GM13976 (cell line): ENCODE data around the gene WDR26.
"Not testable (repeated sequence)": the region's sequence is repeated elsewhere in the genome, so short reads cannot be mapped to it uniquely, and the experiment has no call there.

Source experiments
- DNase-seq: peaks from one replicate; pipeline ENCODE4 v3.0.0; 2012; ENCODE audit warnings: low spot score
- CTCF ChIP-seq: IDR thresholded peaks from 2 replicates; pipeline ENCODE4 v1.5.1; 2012; ENCODE audit warnings: borderline replicate concordance, mild to moderate bottlenecking; ENCODE audit not compliant: insufficient read depth; ENCODE audit errors: extremely low read depth, missing control alignments, control extremely low read depth
- in situ Hi-C: fragments of 300-500 bp; cut with MboI; formaldehyde crosslinking; loops from one replicate; pipeline ENCODE4 v1.12.0; 2022; ENCODE audit warnings: low sequenced_read_pairs, mixed read lengths, inconsistent platforms; ENCODE audit not compliant: unreplicated experiment

The WDR26 gene

GRCh38 chr1:224431726-224432125, 2.9 kb downstream of the WDR26 start:
- no peak for TF ChIP-seq CTCF
- in situ Hi-C loops, result no loop called here
- no peak for DNase-seq

GRCh38 chr1:224430511-224431113, 4.0 kb downstream of the WDR26 start:
- peak; percentile 67 for DNase-seq

DNA sequence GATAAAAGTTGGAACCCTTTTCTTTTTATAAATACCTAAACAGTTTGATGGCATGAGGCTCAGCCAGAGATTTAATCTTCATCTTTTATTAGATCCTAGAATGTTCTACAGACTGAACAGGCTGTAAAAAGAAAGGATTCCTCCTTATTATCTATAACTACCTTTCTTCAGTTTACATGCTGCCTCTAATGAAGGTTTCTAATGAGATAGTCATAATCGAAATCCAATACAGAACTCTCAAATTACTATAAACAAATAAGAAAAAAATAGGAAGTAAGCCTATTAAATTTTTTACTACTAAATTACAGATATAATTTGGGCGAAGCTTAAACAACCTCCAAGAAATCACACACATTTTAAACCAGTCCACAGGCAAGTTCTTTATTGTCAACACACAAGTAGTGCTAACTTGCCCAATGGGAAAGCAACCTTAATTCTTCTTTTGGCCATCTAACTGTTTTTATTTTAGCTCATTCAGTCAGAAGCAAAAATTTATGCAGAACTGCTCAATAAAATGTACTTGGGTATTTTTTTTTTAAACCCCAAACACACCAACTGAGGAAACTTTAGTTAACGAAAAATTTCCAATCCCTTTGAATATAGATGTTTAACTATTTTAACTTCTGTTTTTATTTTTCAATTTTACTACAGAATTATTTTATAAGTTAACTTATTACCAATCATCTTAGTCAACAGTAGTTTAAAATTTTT, 4.8 kb downstream of the WDR26 start:
- in situ Hi-C loops, result no loop called here
- no peak for DNase-seq
- TF ChIP-seq CTCF, result no peak

More at GRCh38 chr1:224430511-224431113, 4.0 kb downstream of the WDR26 start:
- TF ChIP-seq CTCF, result no peak
- in situ Hi-C loops, result no loop called here

DNA sequence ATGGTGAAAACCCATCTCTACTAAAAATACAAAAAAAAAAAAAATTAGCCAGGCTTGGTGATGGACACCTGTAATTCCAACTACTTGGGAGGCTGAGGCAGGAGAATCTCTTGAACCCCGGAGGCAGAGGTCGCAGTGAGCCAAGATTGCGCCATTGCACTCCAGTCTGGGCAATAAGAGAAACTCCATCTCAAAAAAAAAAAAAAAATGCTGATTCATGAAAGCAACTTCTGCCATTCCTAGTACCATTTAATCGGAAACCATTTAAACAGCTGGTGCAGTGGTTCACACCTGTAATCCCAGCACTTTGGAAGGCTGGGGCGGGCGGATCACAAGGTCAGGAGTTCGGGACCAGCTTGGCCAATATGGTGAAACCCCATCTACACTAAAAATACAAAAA, 5.9 kb downstream of the WDR26 start:
- in situ Hi-C loops, DNase-seq: not testable (repeated sequence)

DNA sequence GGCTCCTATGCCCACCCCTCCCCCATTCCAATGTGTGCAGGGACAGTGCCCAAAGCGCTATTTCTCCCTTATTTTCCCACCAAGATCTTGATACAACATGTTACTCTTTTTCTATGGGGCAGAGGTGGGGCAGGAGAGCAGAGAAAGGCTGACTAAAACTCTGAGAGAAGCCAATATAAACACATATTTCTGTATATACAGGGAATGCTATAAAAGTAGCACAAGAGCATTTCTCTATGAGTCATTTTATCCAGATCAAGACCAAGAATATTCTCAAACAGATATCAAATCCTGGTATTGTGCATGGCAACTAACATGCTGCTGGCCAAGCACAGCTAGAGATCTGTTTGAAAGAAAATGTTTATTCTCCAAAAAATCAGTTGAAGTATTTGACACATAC, 7.3 kb downstream of the WDR26 start:
- no peak for TF ChIP-seq CTCF
- no peak for DNase-seq
- in situ Hi-C loops, result no loop called here

DNA sequence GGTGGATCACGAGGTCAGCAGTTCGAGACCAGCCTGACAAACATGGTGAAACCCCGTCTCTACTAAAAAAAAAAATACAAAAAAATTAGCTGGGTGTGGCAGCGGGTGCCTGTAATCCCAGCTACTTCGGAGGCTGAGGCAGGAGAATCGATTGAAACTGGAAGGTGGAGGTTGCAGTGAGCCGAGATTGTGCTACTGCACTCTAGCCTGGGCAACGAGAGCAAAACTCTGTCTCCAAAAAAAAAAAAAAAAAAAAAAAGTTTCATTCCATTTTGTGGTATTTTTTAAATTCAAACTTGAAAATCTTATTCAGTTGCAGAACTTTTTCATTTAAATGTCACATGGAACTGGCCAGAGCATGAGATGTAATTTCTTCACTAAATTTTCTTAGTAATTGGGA, 7.7 kb downstream of the WDR26 start:
- in situ Hi-C loops, DNase-seq: not testable (repeated sequence)

DNA sequence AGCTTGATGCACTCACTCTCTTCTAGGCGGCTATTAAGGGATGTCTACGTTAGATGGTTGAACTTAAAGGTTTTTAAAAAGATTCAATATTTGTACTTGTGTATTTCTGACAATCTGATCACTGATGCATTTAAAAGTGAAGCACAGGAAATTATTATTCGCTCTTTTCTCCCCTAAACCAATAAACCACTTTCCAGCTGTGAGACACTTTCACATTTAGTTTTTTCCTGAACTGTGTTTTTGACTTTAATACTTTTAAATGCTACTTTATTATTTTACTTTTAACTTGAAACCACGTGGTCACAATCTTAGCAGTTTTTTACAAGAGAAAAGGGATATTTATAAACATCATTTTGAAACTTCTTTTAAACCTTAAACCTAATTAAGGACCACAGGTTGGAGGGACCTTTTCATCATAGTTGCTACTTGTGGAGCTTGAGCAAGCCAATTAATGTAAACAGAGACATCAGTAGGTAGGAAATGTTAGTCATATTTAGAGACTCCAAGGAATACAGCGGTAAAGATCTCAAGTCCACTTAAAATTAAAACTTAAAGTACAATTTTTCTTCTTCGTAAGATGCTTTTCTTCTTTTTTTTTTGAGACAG, 9.2 kb downstream of the WDR26 start:
- DNase-seq, result no peak
- in situ Hi-C loops, result no loop called here
- TF ChIP-seq CTCF, result no peak

DNA sequence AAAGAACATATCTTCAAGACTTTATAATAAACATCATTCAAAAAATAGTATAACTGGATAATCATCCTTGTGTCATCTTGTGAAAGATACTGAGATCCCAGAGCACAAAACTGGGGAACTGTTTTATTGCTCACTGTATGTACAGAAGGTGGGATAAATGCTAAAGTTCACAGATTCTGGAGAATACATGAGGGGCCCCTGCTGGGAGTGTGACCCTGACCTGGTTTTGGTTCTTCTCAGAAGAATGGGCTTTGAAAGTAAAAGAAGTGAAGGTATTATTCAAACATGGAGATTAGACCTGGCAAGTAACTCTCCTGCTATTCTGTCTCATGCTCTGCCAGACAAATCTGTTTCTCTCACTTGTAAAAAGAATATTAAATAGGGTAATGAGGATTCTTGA, 14.5 kb downstream of the WDR26 start:
- no peak for DNase-seq
- in situ Hi-C loops, result no loop called here
- no peak for TF ChIP-seq CTCF
